ENCODE measurements around the gene PUM2.
"Not testable (repeated sequence)": the region's sequence is repeated elsewhere in the genome, so short reads cannot be mapped to it uniquely, and the experiment has no call there.

The PUM2 gene

GRCh38 chr2:20368706-20369105 is 18.1 kb upstream of the PUM2 start:
- DNase-seq: no peak

DNA sequence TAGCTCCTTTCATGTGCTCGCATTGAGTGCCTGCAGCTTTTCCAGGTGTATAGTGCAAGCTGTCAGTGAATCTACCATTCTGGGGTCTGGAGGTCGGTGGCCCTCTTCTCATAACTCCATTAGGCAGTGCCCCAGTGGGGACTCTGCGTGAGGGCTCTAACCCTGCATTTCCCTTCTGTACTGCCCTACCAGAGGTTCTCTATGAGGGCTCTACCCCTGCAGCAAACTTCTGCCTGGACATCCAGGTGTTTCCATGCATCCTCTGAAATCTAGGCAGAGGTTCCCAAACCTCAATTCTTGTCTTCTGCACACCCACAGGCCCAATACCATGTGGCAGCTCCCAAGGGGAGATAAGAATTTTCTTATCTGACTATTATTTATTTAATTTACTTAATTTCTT is 17.3 kb upstream of the PUM2 start:
- not testable (repeated sequence) for DNase-seq

- DNase-seq: no peak
These were observed 16.1 kb upstream of the PUM2 start for GRCh38 chr2:20366672-20367116.

GRCh38 chr2:20365249-20365817 is 14.7 kb upstream of the PUM2 start:
- no peak for DNase-seq

DNA sequence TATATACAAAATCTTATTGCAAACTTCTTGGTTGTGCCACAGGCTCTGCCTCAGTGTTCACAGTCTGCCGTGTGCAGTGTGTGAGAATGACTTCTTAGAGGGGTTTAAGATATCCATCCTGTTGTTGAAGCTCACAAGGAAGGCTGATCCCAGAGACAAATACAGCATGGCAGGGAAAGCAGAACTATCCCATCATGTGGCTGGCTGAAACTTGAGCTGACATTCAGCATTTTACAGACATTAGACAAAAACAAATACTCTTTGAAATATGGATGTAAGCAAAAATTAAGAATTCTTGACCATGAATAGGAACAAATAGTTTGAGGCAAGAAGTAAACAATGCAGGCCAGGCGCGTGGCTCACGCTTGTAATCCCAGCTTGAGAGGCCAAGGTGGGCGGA is 12.9 kb upstream of the PUM2 start:
- DNase-seq: no peak

DNA sequence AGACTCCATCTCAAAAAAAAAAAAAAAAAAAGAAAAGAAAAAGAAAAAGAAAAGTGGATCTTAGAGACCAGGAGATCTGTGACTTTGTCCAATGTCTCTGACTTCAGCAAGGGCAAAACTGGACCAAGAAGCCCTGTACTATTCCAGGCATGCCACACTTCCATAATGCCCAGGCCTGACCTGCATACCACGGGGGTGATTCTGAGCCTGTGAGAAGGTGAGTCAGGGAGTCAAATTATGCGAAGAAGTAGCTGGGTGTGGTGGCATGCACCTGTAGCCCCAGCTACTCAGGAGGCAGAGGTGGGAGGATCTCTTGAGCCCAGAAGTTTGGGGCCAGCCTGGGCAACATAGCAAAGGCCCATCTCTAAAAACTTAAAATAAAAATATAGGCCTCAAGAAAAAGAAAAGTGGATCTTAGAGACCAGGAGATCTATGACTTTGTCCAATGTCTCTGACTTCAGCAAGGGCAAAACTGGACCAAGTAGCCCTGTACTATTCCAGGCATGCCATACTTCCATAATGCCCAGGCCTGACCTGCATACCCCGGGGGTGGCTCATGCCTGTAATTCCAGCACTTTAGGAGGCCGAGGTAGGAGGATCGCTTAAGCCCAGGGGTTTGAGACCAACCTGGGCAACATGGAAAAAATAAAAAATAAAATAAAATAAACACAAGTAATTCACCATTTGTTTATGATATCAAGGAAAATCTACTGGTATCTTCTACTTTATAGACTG is 12.2 kb upstream of the PUM2 start:
- DNase-seq: no peak

GRCh38 chr2:20361893-20362292 is 11.2 kb upstream of the PUM2 start:
- DNase-seq: no peak

DNA sequence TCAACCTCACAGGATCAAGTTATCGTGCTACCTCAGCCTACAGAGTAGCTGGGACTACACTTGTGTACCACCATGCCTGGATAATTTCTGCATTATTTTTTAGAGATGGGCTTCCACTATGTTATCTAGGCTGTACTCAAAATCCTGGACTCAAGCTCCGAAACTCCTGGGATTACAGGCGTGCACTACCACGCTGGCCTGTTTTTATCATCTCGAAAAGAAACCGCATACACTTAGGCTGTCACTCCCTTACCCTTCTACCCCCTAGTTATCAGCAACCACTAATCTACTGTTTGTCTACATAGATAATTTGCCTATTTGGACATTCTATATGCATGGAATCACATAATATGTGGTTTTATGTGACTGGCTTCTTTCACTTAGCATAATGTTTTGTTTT is 8.5 kb upstream of the PUM2 start:
- DNase-seq: no peak

GRCh38 chr2:20357638-20358389 is 7.2 kb upstream of the PUM2 start:
- no peak for DNase-seq

DNA sequence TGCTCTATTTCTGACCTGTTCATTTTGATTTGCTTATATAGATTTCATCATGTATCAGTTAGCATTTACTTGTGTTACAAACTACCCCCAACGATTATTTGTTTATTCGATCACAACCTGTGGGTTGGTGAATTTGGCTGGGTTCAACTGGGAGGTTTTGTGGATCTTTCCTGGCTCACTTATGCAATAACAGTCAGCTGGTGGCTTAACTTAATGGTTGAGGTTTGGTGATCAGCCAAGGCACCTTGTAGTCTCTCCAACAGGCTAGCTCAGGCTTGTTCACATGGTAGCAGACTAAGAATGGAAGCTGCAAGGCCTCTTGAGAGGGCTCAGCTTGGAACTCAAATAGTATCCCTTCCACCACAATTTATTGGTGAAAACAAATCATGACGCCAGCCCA is 5.4 kb upstream of the PUM2 start:
- no peak for DNase-seq

- DNase-seq: no peak
These were observed 4.5 kb upstream of the PUM2 start for GRCh38 chr2:20355131-20355530.

DNA sequence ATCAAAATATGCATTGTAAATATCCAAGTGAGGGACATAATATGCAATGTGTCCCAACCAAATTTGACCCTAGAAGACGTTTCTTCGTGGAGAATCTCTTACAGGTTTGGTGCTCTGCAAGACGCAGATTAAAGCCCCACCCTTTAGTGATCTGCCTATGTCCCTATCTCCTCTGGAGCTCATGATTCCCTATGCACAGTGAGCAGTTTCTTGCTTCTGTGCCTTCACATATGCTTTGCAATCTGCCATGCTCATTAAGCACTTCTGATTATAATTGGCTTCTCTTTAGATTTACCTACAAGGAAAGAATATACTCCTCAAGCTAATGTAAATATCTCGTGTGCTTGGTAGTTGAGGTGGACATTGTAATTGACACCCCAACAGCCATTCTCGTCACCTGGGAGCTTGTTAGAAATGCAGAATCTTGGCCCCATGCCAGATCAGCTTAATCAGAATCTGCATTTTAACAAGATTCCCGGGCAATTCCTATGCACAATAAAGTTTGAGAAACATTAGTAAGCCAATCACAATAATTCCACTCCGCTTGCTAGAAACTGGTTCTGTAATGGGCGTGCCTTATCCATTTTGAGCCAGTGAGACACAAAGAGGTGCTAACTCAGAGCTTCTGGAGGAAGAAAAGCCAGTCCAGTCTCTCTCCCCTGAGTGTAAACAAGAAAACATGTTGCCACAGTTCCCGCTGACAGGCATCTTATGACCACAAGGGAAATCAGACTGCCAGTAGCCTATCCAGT is 2.8 kb upstream of the PUM2 start:
- no peak for DNase-seq

DNA sequence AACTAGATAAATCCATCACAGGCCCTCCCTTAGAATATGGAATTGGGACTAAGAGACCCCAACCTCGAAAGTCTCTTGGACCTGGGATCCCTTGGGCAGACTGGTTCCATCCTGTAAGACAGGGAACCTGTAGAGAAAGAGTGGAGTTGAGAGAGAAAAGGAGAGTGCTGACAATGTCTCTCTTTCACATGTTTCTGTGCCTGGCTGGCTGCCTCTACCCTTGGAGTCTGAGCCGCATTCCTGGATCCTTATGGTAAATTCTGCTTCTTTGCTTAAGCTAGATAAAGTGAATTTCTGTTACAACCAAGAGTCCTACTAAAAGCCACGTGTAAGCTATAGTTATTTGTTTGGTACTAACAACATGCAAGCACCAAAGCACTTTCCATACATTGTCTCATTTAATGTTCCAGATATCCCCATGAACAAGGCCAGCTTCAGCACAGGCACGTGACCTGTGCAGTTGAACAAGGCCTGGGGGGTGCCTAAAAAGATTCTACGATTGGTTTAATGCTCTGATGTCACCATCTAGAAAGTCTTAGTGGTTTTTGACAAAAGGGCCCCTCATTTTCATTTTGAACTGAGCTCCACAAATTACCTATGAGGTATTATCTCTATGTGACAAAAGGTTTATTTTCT is 2.1 kb upstream of the PUM2 start:
- DNase-seq: no peak

- no peak for DNase-seq
These were observed 1.6 kb upstream of the PUM2 start for GRCh38 chr2:20352230-20352578.

GRCh38 chr2:20351555-20352229 is 1.0 kb upstream of the PUM2 start:
- DNase-seq: no peak

- DNase-seq: no peak
These were observed 467 bp downstream of the PUM2 start for GRCh38 chr2:20350041-20350712.

DNA sequence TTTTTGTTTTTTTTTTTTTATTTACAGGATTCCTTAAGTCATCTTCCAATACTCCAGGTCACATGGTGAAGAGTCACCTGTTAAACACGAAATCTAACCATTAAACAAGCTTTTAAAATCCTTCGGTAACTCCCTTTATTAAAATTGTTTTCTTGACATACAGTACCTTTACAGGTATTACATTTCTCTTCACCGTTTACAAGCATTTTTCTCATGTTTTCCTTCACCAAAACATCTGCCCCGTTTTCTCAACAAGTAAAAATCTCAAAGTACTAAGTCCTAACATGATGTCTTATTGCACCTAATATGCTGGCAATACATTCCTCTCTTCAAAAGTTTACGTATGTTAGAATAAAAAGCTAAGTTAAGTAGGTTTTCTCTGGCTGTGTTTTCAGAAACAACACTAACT is 1.1 kb downstream of the PUM2 start:
- DNase-seq: no peak

DNA sequence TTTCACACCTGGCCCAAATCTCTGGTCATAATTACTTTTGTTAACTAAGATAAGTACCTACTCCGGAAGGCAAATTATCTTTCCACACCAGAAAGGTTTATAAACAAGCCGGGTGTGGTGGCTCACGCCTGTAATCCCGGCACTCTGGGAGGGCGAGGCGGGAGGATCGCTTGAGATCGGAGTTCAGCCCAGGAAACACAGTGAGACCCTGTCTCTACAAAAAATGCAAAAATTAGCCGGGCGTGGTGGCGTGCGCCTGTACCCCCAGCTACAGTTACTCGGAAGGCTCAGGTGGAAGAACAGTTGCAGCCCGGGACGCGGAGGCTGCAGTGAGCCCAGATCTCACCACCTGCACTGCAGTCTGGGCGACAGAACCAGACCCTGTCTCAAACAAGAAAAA is 2.1 kb downstream of the PUM2 start:
- DNase-seq: no peak

DNA sequence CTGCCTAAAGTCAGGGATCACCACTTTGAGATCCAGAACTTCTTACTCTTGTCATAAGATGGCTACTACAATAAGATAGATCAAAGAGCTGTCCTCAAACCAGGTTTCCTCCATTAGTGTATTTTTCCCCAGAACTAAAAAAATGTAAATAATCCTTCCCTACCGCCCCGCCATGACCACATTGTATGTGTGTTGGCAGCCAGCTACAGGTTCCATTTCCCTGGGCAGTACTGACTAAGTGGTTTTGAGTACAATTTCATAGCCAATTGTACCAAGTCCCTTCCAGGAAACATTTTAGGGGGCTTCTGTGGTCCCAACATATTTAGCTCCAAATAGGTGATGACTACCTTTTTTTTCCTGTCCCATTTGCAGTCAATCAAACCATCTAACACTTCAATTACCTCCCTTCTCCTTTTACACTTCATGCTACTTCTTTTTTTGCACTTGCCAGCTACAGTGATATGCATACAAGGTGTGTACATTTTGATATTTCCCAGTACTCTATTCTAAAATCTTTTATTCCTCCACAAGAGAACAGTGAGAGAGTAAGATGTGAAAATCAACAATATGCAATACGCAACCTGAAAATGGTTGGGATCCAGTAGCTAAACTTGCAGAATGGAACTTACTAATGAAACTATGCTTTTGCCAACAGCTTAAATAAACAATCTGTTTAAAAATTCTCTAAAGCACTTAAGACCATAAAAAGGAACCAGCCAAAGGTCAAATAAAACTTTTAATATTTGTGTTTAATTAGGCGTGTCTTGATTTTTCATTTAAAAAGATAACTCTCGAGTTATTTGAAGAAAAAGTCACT is 3.9 kb downstream of the PUM2 start:
- DNase-seq: no peak

GRCh38 chr2:20343128-20343527 is 7.5 kb downstream of the PUM2 start:
- no peak for DNase-seq

GRCh38 chr2:20339012-20339411 is 11.6 kb downstream of the PUM2 start:
- DNase-seq: no peak
